Measurements from ENCODE around the gene NACC2. TPM values are rescaled to one million over a fixed set of nuclear protein-coding genes. Genes with fewer than 3 reads are reported as not detected.

NACC2 gene
- 1 to 10 TPM; 5.6 to 6.4 TPM for total RNA-seq

GRCh38 chr9:136095070-136096058, at the start of gene NACC2:
TSS of gene NACC2 (minus strand) at chr9:136095289. CDS start at chr9:136050521, 44,768 bp downstream.
- Mint-ChIP-seq H3K9me3 (ENCODE audit: insufficient read depth) (no peaks in the 10 kb centered on the region), H3K4me3 (peak within 1 kb of the TSS; percentile 75), H3K4me1 (ENCODE audit: low read depth) (peaks cover 24% of the 10 kb centered on the region), H3K27me3 (ENCODE audit: low read depth) (peaks cover 7% of the 10 kb centered on the region), H3K27ac (peak within 1 kb of the TSS; percentile 20), H3K36me3 (ENCODE audit: low read depth) (no peaks in the 10 kb centered on the region)
- ChIA-PET POLR2A (interaction anchor here (0.6 to 1.6 kb wide), 7 partner anchors 9 to 116 kb away, joined by 3 to 8 read pairs (median 5); no protein-coding TSS in a partner anchor), CTCF (interaction anchor here (0.9 to 1.6 kb wide), 3 partner anchors 14 to 27 kb away, joined by 3 to 4 read pairs (median 4); no protein-coding TSS in a partner anchor)
- no peak for DNase-seq
- peak; percentile 35 for ATAC-seq

DNA sequence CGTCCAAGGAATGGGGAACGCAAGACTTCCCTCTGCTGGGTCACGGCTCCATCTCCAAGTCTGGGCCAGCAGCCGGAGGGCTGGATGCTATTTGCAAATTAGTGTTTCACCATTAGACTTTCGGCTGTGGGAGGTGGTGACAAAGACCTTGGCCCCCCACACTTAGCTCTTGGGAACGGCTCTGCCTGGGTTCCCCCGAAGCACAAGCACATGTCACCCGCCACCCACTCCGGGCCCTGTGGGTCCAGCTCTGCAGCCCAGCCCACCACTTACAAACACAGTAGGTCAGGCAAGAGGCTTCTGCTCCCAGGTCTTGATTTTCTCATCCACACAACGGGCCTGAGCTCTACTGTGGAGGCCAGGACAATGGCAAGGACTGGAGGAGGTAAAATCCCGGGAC, 49.4 kb upstream of the NACC2 start:
- ChIA-PET CTCF (no interaction called here), POLR2A (no interaction called here)
- Mint-ChIP-seq H3K4me1 (ENCODE audit: low read depth) (no peaks in the 10 kb centered on the region), H3K27ac (no peak overlapping the region), H3K9me3 (ENCODE audit: insufficient read depth) (no peaks in the 10 kb centered on the region), H3K4me3 (no peak overlapping the region), H3K27me3 (ENCODE audit: low read depth) (no peaks in the 10 kb centered on the region), H3K36me3 (ENCODE audit: low read depth) (no peaks in the 10 kb centered on the region)
- ATAC-seq = no peak
- DNase-seq = no peak

DNA sequence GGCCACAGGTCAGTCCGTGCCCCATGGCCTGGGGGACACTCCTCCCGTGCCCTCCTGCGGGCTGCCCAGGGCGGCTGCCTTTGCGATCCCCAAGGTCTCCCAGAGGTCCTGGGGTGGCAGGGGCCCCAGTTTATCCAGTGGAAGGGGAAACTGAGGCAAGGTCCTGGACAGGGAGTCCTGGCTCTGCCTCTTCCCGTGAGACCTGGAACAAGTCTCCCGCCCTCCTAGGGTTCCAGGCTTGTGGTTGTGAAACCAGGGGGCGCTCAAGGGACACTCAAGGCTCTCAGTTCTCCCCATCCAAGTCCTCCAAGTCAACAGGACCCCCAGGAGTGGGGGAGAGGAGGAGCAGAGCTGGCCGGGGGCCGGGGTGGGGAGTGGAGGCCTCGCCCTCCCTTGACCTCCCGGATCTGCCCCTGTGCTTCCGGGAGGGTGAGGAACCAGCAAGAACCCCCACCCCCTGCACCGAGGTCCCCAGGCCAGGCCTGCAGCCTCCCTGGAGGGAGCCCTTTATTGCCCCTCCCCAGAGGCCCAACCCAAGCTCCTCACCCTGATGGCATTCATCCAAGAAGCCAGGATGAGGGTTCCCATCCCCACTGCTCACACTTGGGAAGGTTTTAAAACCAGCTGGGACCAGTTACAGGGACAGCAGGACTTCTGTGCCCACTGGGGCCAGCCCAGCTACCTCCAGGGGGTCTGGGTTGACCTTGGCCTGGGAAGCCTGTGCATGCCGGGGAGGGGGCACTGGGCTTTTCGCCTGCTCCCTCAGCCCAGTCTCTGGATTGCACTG, 48.3 kb upstream of the NACC2 start:
- H3K4me3 Mint-ChIP-seq = no peak overlapping the region
- ATAC-seq = no peak
- CTCF ChIA-PET = no interaction called here
- no peaks in the 10 kb centered on the region for H3K27me3 Mint-ChIP-seq (ENCODE audit: low read depth)
- DNase-seq = no peak
- H3K4me1 Mint-ChIP-seq (ENCODE audit: low read depth) = no peaks in the 10 kb centered on the region
- no peaks in the 10 kb centered on the region for H3K36me3 Mint-ChIP-seq (ENCODE audit: low read depth)
- POLR2A ChIA-PET = no interaction called here
- H3K9me3 Mint-ChIP-seq (ENCODE audit: insufficient read depth) = no peaks in the 10 kb centered on the region
- H3K27ac Mint-ChIP-seq = no peak overlapping the region

GRCh38 chr9:136142859-136143214, 47.7 kb upstream of the NACC2 start:
- no peak for ATAC-seq
- no peaks in the 10 kb centered on the region for H3K27me3 Mint-ChIP-seq (ENCODE audit: low read depth)
- H3K4me3 Mint-ChIP-seq = no peak overlapping the region
- ChIA-PET CTCF (no interaction called here), POLR2A (no interaction called here)
- H3K4me1 Mint-ChIP-seq (ENCODE audit: low read depth) = no peaks in the 10 kb centered on the region
- no peak overlapping the region for H3K27ac Mint-ChIP-seq
- no peaks in the 10 kb centered on the region for H3K9me3 Mint-ChIP-seq (ENCODE audit: insufficient read depth)
- DNase-seq = no peak
- H3K36me3 Mint-ChIP-seq (ENCODE audit: low read depth) = no peaks in the 10 kb centered on the region

DNA sequence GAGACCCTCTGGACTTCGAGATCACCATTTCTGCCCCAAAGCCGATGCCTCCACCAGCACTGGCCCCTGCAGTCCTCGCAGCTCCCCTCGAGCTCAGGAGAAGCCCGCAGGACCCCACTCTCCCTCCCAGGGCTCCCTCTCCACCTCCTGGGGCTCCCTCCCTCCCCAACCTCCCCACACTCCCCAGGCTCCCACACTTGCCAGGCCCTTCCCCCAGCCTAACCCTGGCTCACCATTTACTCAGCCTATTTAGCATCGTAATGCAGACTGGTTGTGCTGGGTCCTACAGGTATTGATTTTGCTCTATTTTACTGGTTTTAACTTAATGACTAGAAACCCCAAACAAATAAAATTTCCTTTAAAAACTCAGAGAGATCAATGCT, 47.3 kb upstream of the NACC2 start:
- no peaks in the 10 kb centered on the region for H3K36me3 Mint-ChIP-seq (ENCODE audit: low read depth)
- no peaks in the 10 kb centered on the region for H3K9me3 Mint-ChIP-seq (ENCODE audit: insufficient read depth)
- H3K4me1 Mint-ChIP-seq (ENCODE audit: low read depth) = no peaks in the 10 kb centered on the region
- ATAC-seq (no peak), DNase-seq (no peak)
- no peak overlapping the region for H3K27ac Mint-ChIP-seq
- POLR2A ChIA-PET = no interaction called here
- CTCF ChIA-PET = no interaction called here
- no peaks in the 10 kb centered on the region for H3K27me3 Mint-ChIP-seq (ENCODE audit: low read depth)
- H3K4me3 Mint-ChIP-seq = no peak overlapping the region

DNA sequence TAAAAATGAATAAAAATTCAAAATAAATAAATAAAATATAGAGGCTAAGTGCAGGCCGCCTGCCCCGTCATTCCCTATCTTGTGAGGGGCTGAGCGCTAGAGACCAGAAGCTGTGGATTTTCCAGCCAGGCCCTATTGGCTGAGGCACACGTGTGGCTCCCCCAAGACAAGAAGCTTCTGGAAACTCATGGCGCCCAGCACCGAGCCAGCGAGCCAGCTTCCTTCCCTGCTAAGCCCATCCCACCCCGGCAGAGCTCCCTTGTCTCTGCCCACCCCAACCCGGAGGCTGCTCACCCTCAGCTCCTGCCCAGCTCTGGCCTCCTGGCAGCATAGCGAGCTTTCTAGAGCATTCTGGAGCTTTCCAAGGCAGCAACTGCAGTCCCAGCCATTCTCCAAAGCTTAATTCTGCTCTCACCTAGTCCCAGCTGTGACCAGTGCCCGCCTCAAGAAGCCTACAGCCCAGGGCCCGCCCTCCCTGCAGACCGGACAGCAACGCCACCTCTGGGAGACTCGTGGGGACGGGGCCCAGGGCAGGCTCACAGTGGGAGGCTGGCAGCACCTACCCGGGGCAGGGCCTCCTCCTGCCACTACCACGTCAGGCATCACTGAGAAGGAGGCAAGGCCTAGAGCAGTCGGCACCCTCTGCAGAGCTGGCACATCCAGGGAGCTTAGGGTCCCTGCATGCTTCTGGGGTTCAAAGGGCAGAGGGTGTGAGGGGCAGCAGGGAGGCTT, 46.8 kb upstream of the NACC2 start:
- Mint-ChIP-seq H3K4me1 (ENCODE audit: low read depth) (no peaks in the 10 kb centered on the region), H3K27me3 (ENCODE audit: low read depth) (no peaks in the 10 kb centered on the region), H3K4me3 (no peak overlapping the region), H3K9me3 (ENCODE audit: insufficient read depth) (no peaks in the 10 kb centered on the region), H3K27ac (no peak overlapping the region), H3K36me3 (ENCODE audit: low read depth) (no peaks in the 10 kb centered on the region)
- ATAC-seq (no peak), DNase-seq (no peak)
- ChIA-PET POLR2A (no interaction called here), CTCF (interaction anchor here (1.4 kb wide), 1 partner anchor 9 kb away, joined by 3 read pairs; no protein-coding TSS in a partner anchor)

DNA sequence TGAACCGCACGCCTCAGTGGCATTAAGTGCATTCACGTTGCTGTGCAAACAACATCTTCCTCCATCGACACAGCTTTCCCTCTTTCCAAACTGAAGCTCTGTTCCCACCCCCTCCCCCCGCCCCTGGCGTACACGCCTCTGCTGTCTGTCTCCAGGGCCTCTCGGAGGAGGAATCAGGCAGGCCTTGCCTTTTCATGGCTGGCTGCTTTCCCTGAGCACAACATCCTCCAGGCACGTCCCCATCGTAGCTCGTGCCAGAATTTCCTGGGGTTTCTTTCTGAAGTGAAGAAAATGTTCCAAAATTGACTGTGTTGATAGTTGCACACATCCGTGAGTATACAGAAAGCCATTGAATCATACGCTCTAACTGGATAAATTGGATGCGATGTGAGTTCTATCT, 45.9 kb upstream of the NACC2 start:
- Mint-ChIP-seq H3K4me3 (no peak overlapping the region), H3K27me3 (ENCODE audit: low read depth) (no peaks in the 10 kb centered on the region), H3K4me1 (ENCODE audit: low read depth) (no peaks in the 10 kb centered on the region), H3K27ac (no peak overlapping the region), H3K9me3 (ENCODE audit: insufficient read depth) (no peaks in the 10 kb centered on the region), H3K36me3 (ENCODE audit: low read depth) (no peaks in the 10 kb centered on the region)
- no peak for DNase-seq
- no peak for ATAC-seq
- ChIA-PET CTCF (interaction anchor here (1.4 kb wide), 1 partner anchor 8 kb away, joined by 3 read pairs; no protein-coding TSS in a partner anchor), POLR2A (no interaction called here)

DNA sequence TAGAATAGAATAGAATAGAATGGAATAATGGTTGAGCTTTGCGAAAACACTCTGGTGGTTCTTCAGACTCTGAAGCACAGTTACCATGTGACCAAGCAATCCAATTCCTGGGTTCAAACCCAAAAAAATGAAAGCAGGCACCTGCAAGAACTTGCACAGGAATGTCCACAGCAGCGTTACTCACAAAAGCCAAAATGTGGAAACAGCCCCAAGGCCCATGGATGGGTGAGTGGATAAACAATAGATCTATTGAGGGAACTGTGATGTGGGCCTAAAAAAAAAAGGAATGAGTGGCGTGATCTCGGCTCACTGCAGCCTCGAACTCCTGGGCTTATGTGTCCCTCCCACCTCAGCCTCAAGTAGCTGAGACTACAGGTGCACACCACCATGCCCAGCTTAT, 45.0 kb upstream of the NACC2 start:
- H3K27me3 Mint-ChIP-seq (ENCODE audit: low read depth) = no peaks in the 10 kb centered on the region
- ChIA-PET CTCF (interaction anchor here (0.9 kb wide), 1 partner anchor 50 kb away, joined by 3 read pairs; no protein-coding TSS in a partner anchor), POLR2A (no interaction called here)
- no peak overlapping the region for H3K27ac Mint-ChIP-seq
- DNase-seq (no peak), ATAC-seq (no peak)
- no peaks in the 10 kb centered on the region for H3K4me1 Mint-ChIP-seq (ENCODE audit: low read depth)
- no peak overlapping the region for H3K4me3 Mint-ChIP-seq
- no peaks in the 10 kb centered on the region for H3K9me3 Mint-ChIP-seq (ENCODE audit: insufficient read depth)
- H3K36me3 Mint-ChIP-seq (ENCODE audit: low read depth) = no peaks in the 10 kb centered on the region

GRCh38 chr9:136138566-136138965, 43.5 kb upstream of the NACC2 start:
- DNase-seq (peak; percentile 64), ATAC-seq (no peak)
- peaks cover 2% of the 10 kb centered on the region for H3K4me1 Mint-ChIP-seq (ENCODE audit: low read depth)
- CTCF ChIA-PET = interaction anchor here (1.1 to 1.5 kb wide), 4 partner anchors 16 to 105 kb away, joined by 3 to 5 read pairs (median 4); no protein-coding TSS in a partner anchor
- H3K9me3 Mint-ChIP-seq (ENCODE audit: insufficient read depth) = no peaks in the 10 kb centered on the region
- H3K27me3 Mint-ChIP-seq (ENCODE audit: low read depth) = peaks cover 8% of the 10 kb centered on the region
- H3K36me3 Mint-ChIP-seq (ENCODE audit: low read depth) = no peaks in the 10 kb centered on the region
- POLR2A ChIA-PET = no interaction called here
- H3K27ac Mint-ChIP-seq = no peak overlapping the region
- no peak overlapping the region for H3K4me3 Mint-ChIP-seq

DNA sequence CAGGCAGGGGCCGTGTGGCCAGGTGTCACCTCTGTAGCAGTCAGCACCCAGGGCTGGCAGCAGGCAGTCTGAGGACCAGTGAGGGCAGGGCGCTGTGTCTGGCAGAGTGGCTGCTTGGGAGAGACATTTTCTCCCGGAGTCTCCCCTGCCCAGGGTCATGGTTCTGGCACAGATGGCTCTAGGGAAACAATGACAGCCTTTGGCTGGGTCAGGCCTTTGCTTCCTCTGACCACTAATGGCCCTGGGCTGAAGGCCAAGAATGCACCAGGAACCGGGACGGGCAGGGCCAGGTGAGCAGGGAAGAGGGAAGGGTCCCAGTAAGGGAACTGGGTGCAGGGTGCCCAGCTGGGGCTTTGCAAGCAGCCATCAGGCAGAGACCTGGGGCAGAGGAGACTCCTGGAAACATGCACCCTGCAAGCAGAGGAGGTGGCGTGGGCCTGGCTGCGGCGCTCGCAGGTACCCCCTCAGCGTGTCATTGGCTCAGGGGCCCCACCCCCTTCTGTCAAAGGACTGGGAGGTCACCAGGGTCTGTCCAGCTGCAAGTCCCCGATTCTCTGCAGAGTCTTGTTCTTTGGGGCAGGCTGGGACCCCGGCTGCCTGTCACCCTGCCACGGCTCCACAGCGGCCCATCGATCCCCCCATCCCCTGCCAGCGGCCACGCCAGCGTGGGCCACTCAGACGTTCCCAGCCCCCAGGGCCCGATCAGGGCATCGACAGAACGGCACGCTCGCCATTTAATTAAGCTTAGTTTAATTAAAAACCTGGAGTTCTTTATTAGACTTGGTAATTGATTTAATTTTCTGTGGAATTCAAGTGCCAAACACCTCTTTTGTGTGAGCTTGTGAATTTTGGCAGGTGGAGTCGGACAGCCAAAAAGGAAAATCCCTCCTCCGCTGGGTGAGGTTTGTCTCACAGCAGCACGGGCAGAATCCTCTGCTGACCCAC, 42.5 kb upstream of the NACC2 start:
- ATAC-seq (no peak), DNase-seq (no peak)
- Mint-ChIP-seq H3K9me3 (ENCODE audit: insufficient read depth) (no peaks in the 10 kb centered on the region), H3K4me1 (ENCODE audit: low read depth) (peaks cover 4% of the 10 kb centered on the region), H3K27ac (no peak overlapping the region), H3K36me3 (ENCODE audit: low read depth) (no peaks in the 10 kb centered on the region), H3K27me3 (ENCODE audit: low read depth) (peaks cover 10% of the 10 kb centered on the region), H3K4me3 (no peak overlapping the region)
- ChIA-PET CTCF (interaction anchor here (1.5 kb wide), 1 partner anchor 28 kb away, joined by 4 read pairs; no protein-coding TSS in a partner anchor), POLR2A (no interaction called here)

Measured in activated CD8-positive, alpha-beta T cell treated with anti-CD3 and anti-CD28 coated beads, Interleukin-2, amount 10 ng/mL, durations not matched to agents 7 days and 5 days (primary cell).